Measurements from ENCODE around the gene TBL3. TPM values are rescaled to one million over a fixed set of nuclear protein-coding genes. Genes with fewer than 3 reads are reported as not detected.

Gene TBL3
- total RNA-seq, 1 donor from 2014 or later: 25.6 TPM

GRCh38 chr16:2004795-2005517 is 33.1 kb downstream of the TBL3 start:
- Histone ChIP-seq H3K27me3 (ENCODE audit: low read depth) (no peaks in the 10 kb centered on the region), H3K27ac (no peak overlapping the region), H3K36me3 (peaks cover 36% of the 10 kb centered on the region), H3K4me1 (peaks cover 56% of the 10 kb centered on the region), H3K9me3 (no peaks in the 10 kb centered on the region), H3K4me3 (no peak overlapping the region)
- intact Hi-C loops (cut with DNase I): no loop called here
- ATAC-seq (no peak), DNase-seq (no peak)
- TF ChIP-seq CTCF (IDR thresholded peaks at IDR 0.05): no peak

GRCh38 chr16:2005646-2006045 is 33.8 kb downstream of the TBL3 start:
- Histone ChIP-seq H3K27me3 (ENCODE audit: low read depth) (no peaks in the 10 kb centered on the region), H3K27ac (no peak overlapping the region), H3K4me1 (peaks cover 63% of the 10 kb centered on the region), H3K9me3 (no peaks in the 10 kb centered on the region), H3K4me3 (no peak overlapping the region), H3K36me3 (peaks cover 29% of the 10 kb centered on the region)
- ATAC-seq (no peak), DNase-seq (no peak)
- TF ChIP-seq CTCF (IDR thresholded peaks at IDR 0.05): peak; percentile 39
- intact Hi-C loops (cut with DNase I): no loop called here

- H3K4me3 ChIP-seq: no peak overlapping the region
- no peak overlapping the region for H3K27ac ChIP-seq
- no peak for ATAC-seq
- DNase-seq: no peak
- intact Hi-C loops (cut with DNase I): no loop called here
- H3K9me3 ChIP-seq: no peaks in the 10 kb centered on the region
- H3K4me1 ChIP-seq: peaks cover 64% of the 10 kb centered on the region
- H3K36me3 ChIP-seq: peaks cover 23% of the 10 kb centered on the region
- no peaks in the 10 kb centered on the region for H3K27me3 ChIP-seq (ENCODE audit: low read depth)
- TF ChIP-seq CTCF (IDR thresholded peaks at IDR 0.05): no peak
Observed at GRCh38 chr16:2006317-2006716, 34.5 kb downstream of the TBL3 start.

- Histone ChIP-seq H3K4me3 (no peak overlapping the region), H3K27me3 (ENCODE audit: low read depth) (no peaks in the 10 kb centered on the region), H3K36me3 (peaks cover 13% of the 10 kb centered on the region), H3K9me3 (no peaks in the 10 kb centered on the region), H3K4me1 (peaks cover 64% of the 10 kb centered on the region), H3K27ac (peak overlapping the region; percentile 21)
- intact Hi-C loops (cut with DNase I): no loop called here
- ATAC-seq: no peak
- DNase-seq: no peak
- no peak for TF ChIP-seq CTCF (IDR thresholded peaks at IDR 0.05)
Observed at GRCh38 chr16:2007081-2007836, 35.4 kb downstream of the TBL3 start.

- peaks cover 5% of the 10 kb centered on the region for H3K36me3 ChIP-seq
- no peak for ATAC-seq
- no peaks in the 10 kb centered on the region for H3K27me3 ChIP-seq (ENCODE audit: low read depth)
- H3K9me3 ChIP-seq: no peaks in the 10 kb centered on the region
- H3K27ac ChIP-seq: peak overlapping the region; percentile 95
- peaks cover 64% of the 10 kb centered on the region for H3K4me1 ChIP-seq
- H3K4me3 ChIP-seq: peak overlapping the region; percentile 93
- intact Hi-C loops (cut with DNase I): no loop called here
- no peak for DNase-seq
- no peak for TF ChIP-seq CTCF (IDR thresholded peaks at IDR 0.05)
Observed at GRCh38 chr16:2008009-2008526, 36.2 kb downstream of the TBL3 start.

Data from lower lobe of right lung (tissue), 2 donors.